WI38 (cell line): ENCODE results near the gene PDGFD.
A peak's percentile ranks its signal among the peaks of the same experiment; 100 is the strongest.

ENCODE experiments used
- H3K4me3 ChIP-seq: 2 replicates; pipeline ENCODE4 v1.5.1; 2011; ENCODE audit warnings: low read depth, mild to moderate bottlenecking, control low read depth, low read length
- TF ChIP-seq, protein P1 (sequence below): IDR thresholded peaks from 2 replicates; pipeline ENCODE4 v1.5.1; 2012; ENCODE audit warnings: low read depth, mild to moderate bottlenecking, control low read depth, low read length

Gene PDGFD

DNA sequence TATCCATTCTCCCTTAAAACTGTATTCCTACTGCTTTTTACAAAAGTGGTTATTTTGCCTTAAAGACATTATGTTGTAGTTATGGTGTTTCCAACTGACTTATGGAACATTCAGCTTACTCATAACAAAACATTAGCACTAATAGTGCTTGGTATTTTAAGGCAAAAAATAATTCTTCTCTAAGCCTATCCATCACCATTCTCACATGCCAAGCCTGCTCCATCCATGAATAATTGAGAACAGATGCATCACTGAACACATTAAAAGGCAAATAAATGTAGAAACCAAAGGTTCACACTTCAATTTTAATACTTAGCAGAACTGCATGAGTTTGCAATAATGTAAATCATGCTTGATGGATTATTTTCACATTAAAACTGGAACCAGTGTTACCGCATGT, 169.9 kb downstream of the PDGFD start:
- TF ChIP-seq, protein P1, sequence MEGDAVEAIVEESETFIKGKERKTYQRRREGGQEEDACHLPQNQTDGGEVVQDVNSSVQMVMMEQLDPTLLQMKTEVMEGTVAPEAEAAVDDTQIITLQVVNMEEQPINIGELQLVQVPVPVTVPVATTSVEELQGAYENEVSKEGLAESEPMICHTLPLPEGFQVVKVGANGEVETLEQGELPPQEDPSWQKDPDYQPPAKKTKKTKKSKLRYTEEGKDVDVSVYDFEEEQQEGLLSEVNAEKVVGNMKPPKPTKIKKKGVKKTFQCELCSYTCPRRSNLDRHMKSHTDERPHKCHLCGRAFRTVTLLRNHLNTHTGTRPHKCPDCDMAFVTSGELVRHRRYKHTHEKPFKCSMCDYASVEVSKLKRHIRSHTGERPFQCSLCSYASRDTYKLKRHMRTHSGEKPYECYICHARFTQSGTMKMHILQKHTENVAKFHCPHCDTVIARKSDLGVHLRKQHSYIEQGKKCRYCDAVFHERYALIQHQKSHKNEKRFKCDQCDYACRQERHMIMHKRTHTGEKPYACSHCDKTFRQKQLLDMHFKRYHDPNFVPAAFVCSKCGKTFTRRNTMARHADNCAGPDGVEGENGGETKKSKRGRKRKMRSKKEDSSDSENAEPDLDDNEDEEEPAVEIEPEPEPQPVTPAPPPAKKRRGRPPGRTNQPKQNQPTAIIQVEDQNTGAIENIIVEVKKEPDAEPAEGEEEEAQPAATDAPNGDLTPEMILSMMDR = no peak

DNA sequence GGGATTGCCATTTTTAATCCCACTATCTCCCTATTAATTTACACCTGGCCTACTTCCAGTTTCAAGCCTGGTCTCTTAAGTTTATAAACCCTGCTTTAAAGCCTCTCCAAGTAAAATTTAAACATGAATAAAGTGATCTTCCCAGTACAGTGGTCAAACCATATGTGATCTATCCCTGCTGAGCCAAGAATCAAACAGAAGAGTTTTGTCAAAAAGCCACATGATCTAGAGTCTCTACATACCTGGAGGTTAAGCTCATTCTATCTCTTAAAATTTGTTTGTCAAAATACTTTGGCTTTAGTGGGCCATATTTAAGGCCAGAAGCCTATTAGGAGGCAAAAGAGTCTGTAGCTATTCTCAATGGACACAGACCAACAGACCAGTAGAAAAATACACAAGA, 170.4 kb downstream of the PDGFD start:
- TF ChIP-seq, protein P1 = no peak
- H3K4me3 ChIP-seq = no peak overlapping the region

More for the DNA sequence above, 169.9 kb downstream of the PDGFD start:
- no peak overlapping the region for H3K4me3 ChIP-seq

DNA sequence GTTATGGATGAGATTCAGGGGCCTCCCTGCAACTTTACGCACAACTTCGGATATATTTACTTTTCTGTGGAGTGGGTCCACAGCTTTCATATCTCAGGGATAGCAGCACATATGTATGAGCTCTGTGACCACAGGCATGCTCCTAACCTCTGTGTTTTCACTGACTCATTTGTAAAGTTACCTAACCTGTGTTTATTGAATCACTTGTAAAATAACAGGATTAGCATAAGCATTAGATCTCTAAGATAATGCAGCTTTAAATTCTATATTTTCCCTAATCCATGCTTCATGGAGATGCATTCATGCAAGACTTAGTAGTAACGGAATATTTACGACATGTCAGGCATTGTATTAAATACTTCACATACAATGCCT, 175.4 kb downstream of the PDGFD start:
- TF ChIP-seq, protein P1 = no peak
- peak overlapping the region; percentile 7; the same call in 1 of the 2 replicates for H3K4me3 ChIP-seq

DNA sequence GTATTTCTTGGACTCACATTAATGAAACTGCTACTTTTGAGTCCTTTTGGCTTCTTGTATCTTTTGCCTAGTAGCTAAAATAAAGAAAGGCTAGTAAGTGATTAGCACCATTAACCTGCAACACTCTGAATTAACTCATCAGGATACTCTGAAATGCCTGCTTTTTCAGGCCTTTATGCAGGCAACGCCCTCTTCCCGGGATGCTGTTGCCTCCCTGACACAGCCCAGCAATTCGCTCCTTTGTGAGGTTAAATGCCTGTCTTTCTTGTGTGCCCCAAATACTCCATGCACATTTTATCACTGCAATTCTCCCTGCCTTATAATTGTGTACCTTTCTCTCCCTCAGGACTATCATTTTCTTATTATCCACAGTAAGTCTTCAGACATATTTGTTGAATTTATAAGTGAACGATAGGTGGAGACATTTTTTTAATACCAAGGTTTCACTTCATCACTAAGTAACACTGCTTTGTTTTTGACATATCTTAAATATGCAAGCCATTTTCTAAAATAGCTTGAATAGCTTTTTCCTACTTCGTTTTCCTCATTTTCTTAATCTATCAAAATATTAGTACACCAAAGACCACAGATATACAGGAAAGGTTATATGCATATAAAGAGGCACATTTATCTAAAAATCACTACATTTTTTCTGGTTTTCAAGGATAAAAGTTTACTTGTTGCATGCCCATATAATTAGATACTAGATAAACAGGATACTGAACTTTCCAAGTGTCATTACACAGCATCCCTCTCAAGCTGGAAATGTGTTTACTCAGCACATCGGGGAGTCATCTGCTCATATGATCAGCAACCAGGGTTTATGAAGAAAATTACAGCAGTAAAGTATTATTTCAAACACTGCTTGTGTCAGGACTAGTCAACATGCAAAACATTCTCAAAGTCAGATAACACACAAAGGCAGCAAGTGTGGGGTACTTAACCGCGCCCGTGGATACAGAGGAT, 176.0 kb downstream of the PDGFD start:
- TF ChIP-seq, protein P1 = no peak; the same call in 1 of the 2 replicates
- peak overlapping the region; percentile 7; the same call in 1 of the 2 replicates for H3K4me3 ChIP-seq

DNA sequence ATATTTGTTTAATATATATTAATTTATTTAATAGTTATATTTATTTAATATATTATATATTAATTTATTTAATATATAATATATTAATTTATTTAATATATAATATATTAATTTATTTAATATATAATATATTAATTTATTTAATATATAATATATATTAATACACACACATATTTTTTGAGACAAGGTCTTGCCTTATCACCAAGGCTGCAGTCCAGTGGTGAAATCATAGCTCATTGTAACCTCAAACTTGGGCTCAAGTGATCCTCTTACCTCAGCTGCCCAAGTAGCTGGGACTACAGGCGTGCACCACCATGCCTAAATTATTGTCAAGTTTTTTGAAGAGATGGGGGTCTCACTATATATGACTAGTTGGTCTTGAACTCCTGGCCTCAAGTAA, 178.9 kb downstream of the PDGFD start:
- H3K4me3 ChIP-seq = no peak overlapping the region
- TF ChIP-seq, protein P1 = no peak

GRCh38 chr11:103980108-103980507, 183.8 kb downstream of the PDGFD start:
- TF ChIP-seq, protein P1 = no peak
- H3K4me3 ChIP-seq = no peak overlapping the region
